SHP77 treated with DMSO at 0.1 percent for 48 hours (cell line): Measurements from ENCODE around the gene CCDC50.

Source experiments
- DNase-seq: peaks from one replicate; lab custom pipeline; 2025; lab: John Stamatoyannopoulos, UW

CCDC50 gene

GRCh38 chr3:191328962-191329653, at the start of gene CCDC50:
Gene CCDC50 (plus strand): TSS chr3:191329394. CDS start chr3:191329675, 281 bp downstream.
- DNase-seq: peak; percentile 33

GRCh38 chr3:191280111-191280510, 49.1 kb upstream of the CCDC50 start:
- no peak for DNase-seq

GRCh38 chr3:191280882-191281281, 48.3 kb upstream of the CCDC50 start:
- no peak for DNase-seq

- no peak for DNase-seq
These were observed 46.7 kb upstream of the CCDC50 start for GRCh38 chr3:191282251-191283185.

- no peak for DNase-seq
These were observed 45.8 kb upstream of the CCDC50 start for GRCh38 chr3:191283400-191283799.

GRCh38 chr3:191290311-191291025, 38.7 kb upstream of the CCDC50 start:
- DNase-seq: no peak

- DNase-seq: no peak
These were observed 36.8 kb upstream of the CCDC50 start for GRCh38 chr3:191292243-191293015.

GRCh38 chr3:191294291-191294690, 34.9 kb upstream of the CCDC50 start:
- DNase-seq: no peak

GRCh38 chr3:191296041-191296541, 33.1 kb upstream of the CCDC50 start:
- DNase-seq: no peak

GRCh38 chr3:191298846-191299245, 30.3 kb upstream of the CCDC50 start:
- no peak for DNase-seq

- no peak for DNase-seq
These were observed 28.8 kb upstream of the CCDC50 start for GRCh38 chr3:191300422-191300821.

- DNase-seq: no peak
These were observed 28.2 kb upstream of the CCDC50 start for GRCh38 chr3:191301017-191301416.

- DNase-seq: no peak
These were observed 27.3 kb upstream of the CCDC50 start for GRCh38 chr3:191301782-191302411.

GRCh38 chr3:191302451-191302850, 26.7 kb upstream of the CCDC50 start:
- DNase-seq: no peak

GRCh38 chr3:191303596-191303995, 25.6 kb upstream of the CCDC50 start:
- DNase-seq: no peak

- DNase-seq: no peak
These were observed 22.8 kb upstream of the CCDC50 start for GRCh38 chr3:191306428-191306827.

GRCh38 chr3:191307341-191307740, 21.9 kb upstream of the CCDC50 start:
- DNase-seq: no peak

- DNase-seq: no peak
These were observed 15.9 kb upstream of the CCDC50 start for GRCh38 chr3:191313296-191313695.

- no peak for DNase-seq
These were observed 15.0 kb upstream of the CCDC50 start for GRCh38 chr3:191314109-191314728.

- DNase-seq: no peak
These were observed 12.2 kb upstream of the CCDC50 start for GRCh38 chr3:191316876-191317603.
